ENCODE data around the gene CADM2. TPM values are rescaled to one million over a fixed set of nuclear protein-coding genes. Genes with fewer than 3 reads are reported as not detected.

The CADM2 gene
- total RNA-seq, 4 donors from 2014 or later, result 0.13 to 4.3 (median 4.1) TPM

DNA sequence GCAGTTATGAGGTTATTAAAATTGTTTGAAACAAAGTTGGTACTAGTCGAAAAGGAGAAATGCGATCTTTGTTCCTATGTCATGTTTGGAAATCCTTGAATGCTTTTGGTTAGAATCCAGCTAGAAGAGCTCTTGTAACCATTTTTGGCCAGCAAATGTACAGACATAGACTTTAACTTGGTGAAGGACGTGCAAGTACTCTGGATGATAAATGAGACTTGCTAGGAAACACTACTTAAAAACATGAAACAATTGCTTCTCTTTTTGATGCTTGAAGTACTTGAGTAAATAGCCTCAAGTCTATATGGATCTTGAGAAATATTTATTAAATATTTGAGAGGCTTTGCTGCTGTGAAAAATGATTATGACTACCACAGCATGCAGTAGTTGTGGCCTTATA lies 95.8 kb downstream of the CADM2 start:
- TF ChIP-seq POLR2A (IDR thresholded peaks at IDR 0.05), result no peak
- TF ChIP-seq, protein P1, sequence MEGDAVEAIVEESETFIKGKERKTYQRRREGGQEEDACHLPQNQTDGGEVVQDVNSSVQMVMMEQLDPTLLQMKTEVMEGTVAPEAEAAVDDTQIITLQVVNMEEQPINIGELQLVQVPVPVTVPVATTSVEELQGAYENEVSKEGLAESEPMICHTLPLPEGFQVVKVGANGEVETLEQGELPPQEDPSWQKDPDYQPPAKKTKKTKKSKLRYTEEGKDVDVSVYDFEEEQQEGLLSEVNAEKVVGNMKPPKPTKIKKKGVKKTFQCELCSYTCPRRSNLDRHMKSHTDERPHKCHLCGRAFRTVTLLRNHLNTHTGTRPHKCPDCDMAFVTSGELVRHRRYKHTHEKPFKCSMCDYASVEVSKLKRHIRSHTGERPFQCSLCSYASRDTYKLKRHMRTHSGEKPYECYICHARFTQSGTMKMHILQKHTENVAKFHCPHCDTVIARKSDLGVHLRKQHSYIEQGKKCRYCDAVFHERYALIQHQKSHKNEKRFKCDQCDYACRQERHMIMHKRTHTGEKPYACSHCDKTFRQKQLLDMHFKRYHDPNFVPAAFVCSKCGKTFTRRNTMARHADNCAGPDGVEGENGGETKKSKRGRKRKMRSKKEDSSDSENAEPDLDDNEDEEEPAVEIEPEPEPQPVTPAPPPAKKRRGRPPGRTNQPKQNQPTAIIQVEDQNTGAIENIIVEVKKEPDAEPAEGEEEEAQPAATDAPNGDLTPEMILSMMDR (IDR thresholded peaks at IDR 0.05), result no peak
- no peak for DNase-seq
- no peaks in the 10 kb centered on the region for H3K27me3 ChIP-seq
- no peak overlapping the region for H3K4me3 ChIP-seq (replicated peaks in 1 of 3)
- intact Hi-C loops (cut with DNase I), result no loop called here
- 50 to 58% methylated on average over 3 of the region's 3 CpGs for WGBS, 2 donors
- H3K27ac ChIP-seq, result no peak overlapping the region
- H3K4me1 ChIP-seq, result no peaks in the 10 kb centered on the region
- no peaks in the 10 kb centered on the region for H3K9me3 ChIP-seq
- no peaks in the 10 kb centered on the region for H3K36me3 ChIP-seq

DNA sequence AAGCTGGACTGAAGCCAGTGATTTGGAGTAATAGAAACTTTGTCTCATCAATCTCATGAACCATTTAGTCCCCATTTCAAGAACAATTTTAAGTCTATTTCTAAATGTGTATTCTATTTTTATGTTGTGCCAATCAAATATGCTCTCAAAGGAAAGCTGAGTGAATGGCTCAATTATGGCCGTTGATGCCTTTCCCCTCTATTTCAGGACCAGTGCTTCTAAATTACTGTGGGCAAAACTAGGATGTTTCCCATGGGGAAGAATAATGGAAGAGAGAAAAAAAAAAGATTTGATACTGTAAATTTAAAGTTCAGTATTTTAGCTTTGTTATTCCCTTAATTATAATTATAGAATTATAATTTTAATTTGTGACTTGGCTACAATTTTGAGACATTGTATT lies 110.1 kb downstream of the CADM2 start:
- no peak for DNase-seq
- intact Hi-C loops (cut with DNase I), result no loop called here

DNA sequence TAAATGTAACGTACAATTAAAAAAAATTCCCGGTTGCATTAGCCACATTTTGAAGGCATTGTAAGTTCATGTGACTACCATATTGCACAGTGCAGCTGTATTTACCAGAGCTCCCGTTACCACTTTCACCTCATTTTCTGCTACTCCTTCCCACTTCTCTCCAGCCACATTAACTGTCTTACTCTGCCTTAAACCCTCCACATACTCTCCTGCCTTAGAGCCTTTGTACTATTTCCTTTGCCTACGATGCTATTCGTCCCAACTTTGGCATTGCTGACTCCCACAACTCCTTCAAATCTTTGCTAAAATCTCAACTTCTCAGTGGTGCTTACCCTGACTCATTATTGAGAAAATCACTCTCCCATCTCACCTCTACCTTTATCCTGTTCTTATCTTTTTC lies 115.2 kb downstream of the CADM2 start:
- WGBS, 2 donors, result 77 to 80% methylated on average over 5 of the region's 5 CpGs
- intact Hi-C loops (cut with DNase I), result no loop called here

More for the DNA sequence above, 110.1 kb downstream of the CADM2 start:
- no peaks in the 10 kb centered on the region for H3K36me3 ChIP-seq
- H3K4me3 ChIP-seq (replicated peaks in 1 of 3), result no peak overlapping the region
- no peaks in the 10 kb centered on the region for H3K4me1 ChIP-seq
- H3K9me3 ChIP-seq, result no peaks in the 10 kb centered on the region
- H3K27me3 ChIP-seq, result no peaks in the 10 kb centered on the region
- H3K27ac ChIP-seq, result no peak overlapping the region
- TF ChIP-seq, protein P1 (IDR thresholded peaks at IDR 0.05), result no peak
- no peak for TF ChIP-seq POLR2A (IDR thresholded peaks at IDR 0.05)
- WGBS, 2 donors, result 79 to 84% methylated on average over 1 of the region's 1 CpG

DNA sequence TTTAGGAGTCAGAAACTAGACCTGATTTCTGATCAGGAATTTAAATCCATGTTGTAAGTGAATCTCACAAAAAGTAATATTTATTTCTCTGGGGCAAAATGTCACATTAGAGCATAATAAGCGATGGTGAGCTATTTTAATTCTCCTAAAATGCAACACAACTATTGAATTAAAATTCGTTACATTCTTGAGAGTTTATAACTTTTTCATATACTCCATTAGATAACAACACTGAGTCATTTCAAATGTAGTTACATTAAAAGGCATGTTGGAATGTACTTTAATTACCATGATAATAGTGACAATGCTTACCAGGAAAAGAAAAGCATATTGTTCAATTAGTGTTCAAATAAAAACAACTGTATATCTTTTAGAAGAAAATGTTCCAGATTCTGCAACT lies 116.9 kb downstream of the CADM2 start:
- intact Hi-C loops (cut with DNase I), result no loop called here
- no peaks in the 10 kb centered on the region for H3K4me1 ChIP-seq
- DNase-seq, result no peak
- H3K27ac ChIP-seq, result no peak overlapping the region
- no peaks in the 10 kb centered on the region for H3K27me3 ChIP-seq
- no peaks in the 10 kb centered on the region for H3K9me3 ChIP-seq
- 87 to 89% methylated on average over 2 of the region's 2 CpGs for WGBS, 2 donors
- H3K4me3 ChIP-seq (replicated peaks in 1 of 3), result no peak overlapping the region
- TF ChIP-seq, protein P1 (IDR thresholded peaks at IDR 0.05), result no peak
- TF ChIP-seq POLR2A (IDR thresholded peaks at IDR 0.05), result no peak
- no peaks in the 10 kb centered on the region for H3K36me3 ChIP-seq

More for the DNA sequence above, 115.2 kb downstream of the CADM2 start:
- Histone ChIP-seq H3K36me3 (no peaks in the 10 kb centered on the region), H3K9me3 (no peaks in the 10 kb centered on the region), H3K4me1 (no peaks in the 10 kb centered on the region), H3K27me3 (no peaks in the 10 kb centered on the region), H3K4me3 (replicated peaks in 1 of 3) (no peak overlapping the region), H3K27ac (no peak overlapping the region)
- TF ChIP-seq, protein P1 (IDR thresholded peaks at IDR 0.05), result no peak
- TF ChIP-seq POLR2A (IDR thresholded peaks at IDR 0.05), result no peak
- DNase-seq, result no peak

DNA sequence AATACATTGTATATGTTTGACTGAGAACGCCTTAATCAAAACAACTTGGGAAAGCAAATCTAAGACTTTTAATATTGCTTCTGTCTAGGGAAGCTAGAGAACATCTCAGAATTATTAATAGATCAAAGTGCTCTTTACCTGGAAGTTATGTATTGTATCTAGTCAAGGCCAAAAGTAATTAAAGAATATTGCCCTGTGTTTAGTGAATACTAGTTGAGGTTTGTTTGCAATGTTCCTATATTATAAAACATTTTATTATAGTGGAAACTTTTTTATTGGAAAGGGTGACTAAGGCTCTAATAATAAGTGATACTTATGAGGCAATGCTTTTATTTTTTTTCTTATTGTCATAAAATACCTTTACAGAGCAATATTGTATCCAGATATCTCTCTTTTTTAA lies 118.2 kb downstream of the CADM2 start:
- DNase-seq, result no peak
- TF ChIP-seq, protein P1 (IDR thresholded peaks at IDR 0.05), result no peak
- no peak for TF ChIP-seq POLR2A (IDR thresholded peaks at IDR 0.05)
- Histone ChIP-seq H3K4me3 (replicated peaks in 1 of 3) (no peak overlapping the region), H3K4me1 (no peaks in the 10 kb centered on the region), H3K27ac (no peak overlapping the region), H3K27me3 (no peaks in the 10 kb centered on the region), H3K36me3 (no peaks in the 10 kb centered on the region), H3K9me3 (no peaks in the 10 kb centered on the region)
- intact Hi-C loops (cut with DNase I), result no loop called here
- 93 to 94% methylated on average over 1 of the region's 1 CpG for WGBS, 2 donors

Data from thyroid gland (tissue), 4 donors.